SK-N-MC (cell line): ENCODE measurements around the gene GLO1.

Source experiments
- DNase-seq: peaks from one replicate; pipeline ENCODE4 v3.0.0-alpha.2; 2011; ENCODE audit warnings: low read depth, low spot score
- H3K27ac ChIP-seq: fragments of 200-600 bp; sonication (generic); 2 replicates; pipeline ENCODE4 v1.5.1; 2016; ENCODE audit warnings: mixed run types
- H3K36me3 ChIP-seq: fragments of 200-600 bp; sonication (generic); 2 replicates; pipeline ENCODE4 v1.6.1; 2017; ENCODE audit warnings: antibody characterized with exemption, low read length, mixed read lengths; ENCODE audit not compliant: insufficient read depth
- H3K4me3 ChIP-seq: fragments of 200-600 bp; sonication (generic); 2 replicates; pipeline ENCODE4 v1.5.1; 2016
- H3K9ac ChIP-seq: fragments of 200-600 bp; sonication (generic); 2 replicates; pipeline ENCODE4 v1.8.0; 2017; ENCODE audit warnings: mixed run types, mixed read lengths; ENCODE audit not compliant: insufficient read length
- H3K9me3 ChIP-seq: fragments of 200-600 bp; sonication (generic); 2 replicates; pipeline ENCODE4 v1.6.1; 2017; ENCODE audit warnings: low read depth, mild to moderate bottlenecking, antibody characterized with exemption, low read length, moderate library complexity, mixed read lengths
- EZH2 ChIP-seq: fragments of 200-600 bp; sonication (generic); IDR thresholded peaks from one replicate; pipeline ENCODE4 v1.6.1; 2017; ENCODE audit warnings: antibody characterized with exemption
- FOXP2 ChIP-seq: optimal IDR thresholded peaks from 2 replicates; pipeline ENCODE3; 2011; ENCODE audit warnings: mild to moderate bottlenecking, moderate library complexity; ENCODE audit not compliant: insufficient read depth; ENCODE audit errors: extremely low read length, control extremely low read depth
- POLR2AphosphoS5 ChIP-seq: IDR thresholded peaks from 2 replicates; pipeline ENCODE4 v1.6.1; 2012; ENCODE audit warnings: mild to moderate bottlenecking, low read depth, low read length, borderline replicate concordance

The GLO1 gene

DNA sequence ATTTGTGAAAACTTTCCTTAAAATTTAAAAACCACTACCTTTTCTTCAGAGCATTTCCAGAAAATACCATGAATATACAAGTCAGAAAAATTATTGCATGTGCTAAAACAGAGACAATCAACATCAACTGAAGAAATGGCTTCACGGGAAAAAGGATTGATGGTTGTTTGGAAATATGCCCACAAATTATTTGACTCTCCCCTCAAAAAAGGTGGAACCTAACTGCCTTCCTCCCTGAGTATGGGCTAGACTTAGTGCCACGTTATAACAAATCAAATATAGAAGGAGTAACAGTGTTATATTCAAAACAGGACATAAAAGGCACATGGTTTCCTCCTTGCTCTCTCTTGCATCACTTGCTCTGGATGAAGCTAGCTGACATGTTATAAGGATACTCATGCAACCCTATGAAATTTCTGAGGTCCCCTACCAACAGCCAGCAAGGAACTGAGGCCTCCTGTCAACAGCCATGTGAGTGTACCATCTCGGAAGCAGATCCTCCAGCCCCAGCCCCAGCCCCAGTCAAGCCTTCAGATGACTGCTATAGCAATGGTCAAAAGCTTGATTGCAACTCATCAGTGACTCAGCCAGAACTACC is 71.7 kb downstream of the GLO1 start:
- no peak for TF ChIP-seq FOXP2
- no peak for TF ChIP-seq EZH2
- TF ChIP-seq POLR2AphosphoS5 = no peak
- H3K27ac ChIP-seq = no peak overlapping the region
- no peaks in the 10 kb centered on the region for H3K9me3 ChIP-seq
- no peaks in the 10 kb centered on the region for H3K36me3 ChIP-seq
- no peak overlapping the region for H3K9ac ChIP-seq
- H3K4me3 ChIP-seq = no peak overlapping the region
- DNase-seq = no peak
